A549 (cell line): ENCODE measurements around the gene PHF1. TPM values are rescaled to one million over a fixed set of nuclear protein-coding genes. Genes with fewer than 3 reads are reported as not detected.
A peak's percentile ranks its signal among the peaks of the same experiment; 100 is the strongest.

Experiments used
- ATAC-seq, 2 experiments: fragments of 200-7000 bp in 1 of 2; fragments of >200 bp in 1 of 2; cut with Nextera tagmentation in 1 of 2; cut with Tn5 transposase in 1 of 2; 3 replicates each; pipeline versions ENCODE4 v1.8.0 to v1.9.1; 2018 to 2020; ENCODE audit warnings: mild to moderate bottlenecking in 1 of 2, moderate library complexity in 1 of 2
- CTCF ChIA-PET: fragments of 300-600 bp; sonication (Branson Sonifier 250); formaldehyde crosslinking; extraction: SDS; loops from one replicate; lab custom pipeline; 2021; ENCODE audit warnings: antibody characterized with exemption, inconsistent platforms; lab: Yijun Ruan, JAX
- POLR2A ChIA-PET: fragments of 350-600 bp; formaldehyde crosslinking; extraction: SDS; loops from one replicate; lab custom pipeline; 2021; ENCODE audit warnings: antibody characterized with exemption, inconsistent platforms; lab: Yijun Ruan, JAX
- DNase-seq, 2 experiments: peaks; one replicate each; pipeline versions ENCODE4 v3.0.0 to v3.0.0-alpha.2; 2011 to 2016; ENCODE audit warnings: low read depth in 1 of 2, low spot score in 1 of 2
- FAIRE-seq: peaks from 2 replicates; lab custom pipeline; 2011; peaks lifted over from hg19 to GRCh38; lab: Jason Lieb, UNC
- H3K27ac ChIP-seq, 2 experiments: fragments of >200 bp; sonication (Bioruptor Twin); formaldehyde crosslinking; 3 replicates each; pipeline ENCODE4 v1.5.1; 2016 to 2017
- H3K4me1 ChIP-seq: fragments of >200 bp; sonication (Bioruptor Twin); formaldehyde crosslinking; 3 replicates; pipeline ENCODE4 v1.6.1; 2016
- H3K4me2 ChIP-seq: fragments of >200 bp; sonication (Bioruptor Twin); formaldehyde crosslinking; 3 replicates; pipeline ENCODE4 v1.6.1; 2016
- H3K4me3 ChIP-seq: fragments of >200 bp; sonication (Bioruptor Twin); formaldehyde crosslinking; 3 replicates; pipeline ENCODE4 v1.5.1; 2016
- H3K9me3 ChIP-seq: fragments of >200 bp; sonication (Bioruptor Twin); formaldehyde crosslinking; 3 replicates; pipeline ENCODE4 v1.6.1; 2016
- CBX2 ChIP-seq: fragments of 200-600 bp; sonication (generic); IDR thresholded peaks from 2 replicates; pipeline ENCODE4 v1.6.1; 2016; ENCODE audit warnings: low read depth, mild to moderate bottlenecking, borderline replicate concordance
- CBX8 ChIP-seq: fragments of 200-600 bp; sonication (generic); IDR thresholded peaks from 2 replicates; pipeline ENCODE4 v1.6.1; 2016
- CEBPB ChIP-seq, 2 experiments: fragments of >200 bp in 1 of 2; sonication (Bioruptor Twin) in 1 of 2; formaldehyde crosslinking in 1 of 2; IDR thresholded peaks; 2 replicates each; pipeline ENCODE4 v1.6.1; 2012 to 2016
- CHD2 ChIP-seq: fragments of 150-350 bp; IDR thresholded peaks from 2 replicates; pipeline ENCODE4 v1.6.1; 2014; ENCODE audit warnings: low read length; ENCODE audit not compliant: partially characterized antibody
- CHD4 ChIP-seq: fragments of 200-600 bp; sonication (generic); IDR thresholded peaks from 2 replicates; pipeline ENCODE4 v1.6.1; 2016; ENCODE audit warnings: antibody characterized with exemption, mild to moderate bottlenecking, borderline replicate concordance
- CTCF ChIP-seq: fragments of >200 bp; sonication (Bioruptor Twin); formaldehyde crosslinking; IDR thresholded peaks from 3 replicates; pipeline ENCODE4 v1.5.1; 2016
- E2F6 ChIP-seq: IDR thresholded peaks from 2 replicates; pipeline ENCODE4 v1.6.1; 2012; ENCODE audit warnings: low read depth, borderline replicate concordance
- EHMT2 ChIP-seq: fragments of 200-600 bp; sonication (generic); IDR thresholded peaks from 2 replicates; pipeline ENCODE4 v1.6.1; 2016; ENCODE audit warnings: antibody characterized with exemption, low read depth, mild to moderate bottlenecking, moderate library complexity
- HOXA7 ChIP-seq: fragments of 250-450 bp; sonication (Bioruptor Pico); IDR thresholded peaks from 2 replicates; pipeline ENCODE4 v1.5.0; 2020; ENCODE audit warnings: mild to moderate bottlenecking, moderate library complexity
- HOXB13 ChIP-seq: fragments of 250-450 bp; sonication (Bioruptor Pico); IDR thresholded peaks from 2 replicates; pipeline ENCODE4 v1.5.0; 2020; ENCODE audit warnings: low read depth, mild to moderate bottlenecking, moderate library complexity
- HOXB5 ChIP-seq: fragments of 250-450 bp; sonication (Bioruptor Pico); IDR thresholded peaks from 2 replicates; pipeline ENCODE4 v1.5.0; 2020; ENCODE audit warnings: mild to moderate bottlenecking, moderate library complexity
- JUNB ChIP-seq: fragments of >200 bp; sonication (Bioruptor Twin); formaldehyde crosslinking; IDR thresholded peaks from 2 replicates; pipeline ENCODE4 v1.6.1; 2016
- KDM5A ChIP-seq: fragments of 200-600 bp; sonication (generic); IDR thresholded peaks from 2 replicates; pipeline ENCODE4 v1.6.1; 2016; ENCODE audit warnings: antibody characterized with exemption, mild to moderate bottlenecking
- MAFK ChIP-seq: fragments of 450-650 bp; IDR thresholded peaks from 2 replicates; pipeline ENCODE4 v1.6.1; 2014; ENCODE audit not compliant: partially characterized antibody
- NPAS2 ChIP-seq: fragments of 250-450 bp; sonication (Bioruptor Pico); IDR thresholded peaks from 2 replicates; pipeline ENCODE4 v1.8.0; 2022; ENCODE audit warnings: mild to moderate bottlenecking, moderate library complexity, borderline replicate concordance
- NR3C1 ChIP-seq: fragments of >200 bp; sonication (Bioruptor Twin); formaldehyde crosslinking; IDR thresholded peaks from 3 replicates; pipeline ENCODE4 v1.6.1; 2017
- PHF8 ChIP-seq: fragments of 200-600 bp; sonication (generic); IDR thresholded peaks from 2 replicates; pipeline ENCODE4 v1.6.1; 2016; ENCODE audit warnings: low read depth, mild to moderate bottlenecking, antibody characterized with exemption, moderate library complexity, borderline replicate concordance
- POLR2AphosphoS2 ChIP-seq: conservative IDR thresholded peaks from 2 replicates; pipeline ENCODE4 v1.6.1; 2012; ENCODE audit warnings: low read length, improper control_type of control experiment, inconsistent platforms
- RCOR1 ChIP-seq: fragments of 150-350 bp; IDR thresholded peaks from 2 replicates; pipeline ENCODE4 v1.6.1; 2014; ENCODE audit warnings: antibody characterized with exemption, low read length, low read depth
- RNF2 ChIP-seq: fragments of 200-600 bp; sonication (generic); IDR thresholded peaks from 2 replicates; pipeline ENCODE4 v1.6.1; 2016; ENCODE audit warnings: low read depth, mild to moderate bottlenecking, antibody characterized with exemption, moderate library complexity, borderline replicate concordance
- TP53 ChIP-seq: fragments of 250-450 bp; sonication (Bioruptor Pico); IDR thresholded peaks from 2 replicates; pipeline ENCODE4 v1.5.0; 2021; ENCODE audit warnings: mild to moderate bottlenecking, moderate library complexity
- ZC3H11A ChIP-seq: fragments of 450-650 bp; IDR thresholded peaks from 2 replicates; pipeline ENCODE4 v1.6.1; 2014; ENCODE audit warnings: antibody characterized with exemption, mild to moderate bottlenecking
- WGBS: methylation state at CpG from one replicate; pipeline ENCODE4 v1.1.6; 2017; ENCODE audit errors: missing lambda C conversion rate; 5-methylcytosine and 5-hydroxymethylcytosine counted together
- polyA plus RNA-seq, 4 experiments: library from polyadenylated mRNA; depleted of rRNA in 3 of 4; stranded (reverse); fragments of >200 nt; fragmentation: RNase III in 1 of 4; extraction: RNeasy Plus Mini Kit Qiagen cat#74134 plus additional on column Dnase treatment in 1 of 4; gene quantifications; 2 replicates in 3 of 4; 3 replicates in 1 of 4; pipeline ENCODE4 v1.2.3, GENCODE V29; 2011 to 2017
- TF ChIP-seq, protein P1 (sequence below): fragments of 200-600 bp; sonication (generic); IDR thresholded peaks from 2 replicates; pipeline ENCODE4 v1.6.1; 2016; ENCODE audit warnings: antibody characterized with exemption, mild to moderate bottlenecking, moderate library complexity

Gene PHF1
- polyA plus RNA-seq, 2 of the 4 experiments (the other 2 are of a cell fraction): 14.0 to 21.4 TPM

DNA sequence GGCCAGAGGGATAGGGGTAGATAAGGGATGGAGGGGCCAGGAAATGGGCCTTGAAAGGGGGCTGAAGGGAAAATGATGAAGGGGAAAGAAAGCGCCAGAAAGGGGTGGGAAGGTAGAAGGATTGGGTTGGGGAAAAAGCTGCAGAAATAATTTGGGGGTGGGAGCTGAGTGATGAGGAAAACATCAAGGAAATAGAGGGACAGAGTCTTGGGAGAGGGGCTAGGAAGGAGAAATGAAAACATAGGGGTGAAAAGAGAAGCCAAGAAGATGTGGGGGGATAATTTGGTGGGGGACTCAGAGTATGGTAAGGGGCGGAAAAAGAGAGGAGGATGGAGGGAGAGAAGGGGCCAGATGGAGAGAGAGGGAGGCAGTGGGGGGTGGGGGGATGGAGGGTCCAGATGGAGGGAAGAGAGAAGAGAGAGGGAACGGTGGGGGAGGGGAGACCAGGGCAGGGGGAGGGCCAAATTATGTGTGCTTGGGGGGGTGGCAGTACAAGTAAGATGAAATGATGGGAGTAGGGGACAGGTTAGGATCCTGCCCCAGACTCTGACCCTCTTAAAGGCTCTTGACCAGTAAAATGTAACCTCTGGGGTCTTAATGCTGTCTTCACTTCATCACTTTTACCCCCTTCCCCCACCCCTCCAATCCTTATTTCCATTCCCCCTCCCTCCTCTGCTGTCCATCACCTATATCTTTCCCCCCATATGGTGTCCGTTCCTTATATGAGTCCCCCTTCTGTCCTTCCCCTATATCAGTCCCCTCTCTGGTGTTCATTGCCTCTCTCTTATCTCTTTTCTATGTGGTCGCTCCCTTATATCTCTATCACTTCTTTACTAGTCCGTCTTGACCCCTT lies 9.9 kb downstream of the PHF1 start:
- ATAC-seq: no peak
- 87% methylated on average over 5 of the region's 6 CpGs for WGBS

DNA sequence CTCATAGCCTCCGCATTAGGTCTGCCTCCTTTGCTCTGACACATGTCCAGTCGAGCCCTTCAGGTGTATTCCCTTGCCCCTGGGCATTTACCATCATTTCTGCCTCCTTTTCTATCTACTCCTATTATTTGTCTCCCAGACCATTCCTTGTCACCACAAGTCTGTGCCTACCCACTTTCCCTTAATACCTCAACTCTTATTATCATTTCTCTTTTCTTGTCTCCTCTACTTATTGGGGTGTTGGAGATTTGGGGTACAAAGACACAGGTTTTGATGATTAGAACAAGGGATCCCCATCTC lies 10.5 kb downstream of the PHF1 start:
- H3K4me2 ChIP-seq: no peak overlapping the region
- H3K27ac ChIP-seq: no peak overlapping the region
- ATAC-seq: no peak
- no peaks in the 10 kb centered on the region for H3K9me3 ChIP-seq
- peaks cover 31% of the 10 kb centered on the region for H3K4me1 ChIP-seq
- DNase-seq: no peak
- WGBS: 79% methylated on average over 2 of the region's 2 CpGs
- no peak for FAIRE-seq
- TF ChIP-seq CEBPB (IDR thresholded peaks at IDR 0.05) (no peak), CHD4 (no peak), ZC3H11A (no peak), CHD2 (no peak), HOXB5 (CRISPR knock-in tag) (no peak), PHF8 (no peak)
- no peak overlapping the region for H3K4me3 ChIP-seq
- ChIA-PET POLR2A (no interaction called here), CTCF (no interaction called here)

More for the DNA sequence above, 9.9 kb downstream of the PHF1 start:
- no peak overlapping the region for H3K4me3 ChIP-seq
- DNase-seq (peak in 1 of 2 experiments; percentile 42), FAIRE-seq (no peak)
- ChIA-PET POLR2A (no interaction called here), CTCF (interaction anchor here (0.6 kb wide), 1 partner anchor 9 kb away, joined by 3 read pairs; no protein-coding TSS in a partner anchor)
- H3K9me3 ChIP-seq: no peaks in the 10 kb centered on the region
- peak overlapping the region in 1 of 2 experiments; percentile 95; a peak in 4 of 6 replicates for H3K27ac ChIP-seq
- TF ChIP-seq EHMT2 (no peak), RCOR1 (no peak), TP53 (CRISPR knock-in tag) (no peak), CBX8 (no peak), RNF2 (no peak), KDM5A (no peak), NPAS2 (CRISPR knock-in tag) (no peak), HOXA7 (no peak)
- TF ChIP-seq, protein P1, sequence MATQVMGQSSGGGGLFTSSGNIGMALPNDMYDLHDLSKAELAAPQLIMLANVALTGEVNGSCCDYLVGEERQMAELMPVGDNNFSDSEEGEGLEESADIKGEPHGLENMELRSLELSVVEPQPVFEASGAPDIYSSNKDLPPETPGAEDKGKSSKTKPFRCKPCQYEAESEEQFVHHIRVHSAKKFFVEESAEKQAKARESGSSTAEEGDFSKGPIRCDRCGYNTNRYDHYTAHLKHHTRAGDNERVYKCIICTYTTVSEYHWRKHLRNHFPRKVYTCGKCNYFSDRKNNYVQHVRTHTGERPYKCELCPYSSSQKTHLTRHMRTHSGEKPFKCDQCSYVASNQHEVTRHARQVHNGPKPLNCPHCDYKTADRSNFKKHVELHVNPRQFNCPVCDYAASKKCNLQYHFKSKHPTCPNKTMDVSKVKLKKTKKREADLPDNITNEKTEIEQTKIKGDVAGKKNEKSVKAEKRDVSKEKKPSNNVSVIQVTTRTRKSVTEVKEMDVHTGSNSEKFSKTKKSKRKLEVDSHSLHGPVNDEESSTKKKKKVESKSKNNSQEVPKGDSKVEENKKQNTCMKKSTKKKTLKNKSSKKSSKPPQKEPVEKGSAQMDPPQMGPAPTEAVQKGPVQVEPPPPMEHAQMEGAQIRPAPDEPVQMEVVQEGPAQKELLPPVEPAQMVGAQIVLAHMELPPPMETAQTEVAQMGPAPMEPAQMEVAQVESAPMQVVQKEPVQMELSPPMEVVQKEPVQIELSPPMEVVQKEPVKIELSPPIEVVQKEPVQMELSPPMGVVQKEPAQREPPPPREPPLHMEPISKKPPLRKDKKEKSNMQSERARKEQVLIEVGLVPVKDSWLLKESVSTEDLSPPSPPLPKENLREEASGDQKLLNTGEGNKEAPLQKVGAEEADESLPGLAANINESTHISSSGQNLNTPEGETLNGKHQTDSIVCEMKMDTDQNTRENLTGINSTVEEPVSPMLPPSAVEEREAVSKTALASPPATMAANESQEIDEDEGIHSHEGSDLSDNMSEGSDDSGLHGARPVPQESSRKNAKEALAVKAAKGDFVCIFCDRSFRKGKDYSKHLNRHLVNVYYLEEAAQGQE: no peak
- H3K4me2 ChIP-seq: no peak overlapping the region
- H3K4me1 ChIP-seq: peaks cover 37% of the 10 kb centered on the region

DNA sequence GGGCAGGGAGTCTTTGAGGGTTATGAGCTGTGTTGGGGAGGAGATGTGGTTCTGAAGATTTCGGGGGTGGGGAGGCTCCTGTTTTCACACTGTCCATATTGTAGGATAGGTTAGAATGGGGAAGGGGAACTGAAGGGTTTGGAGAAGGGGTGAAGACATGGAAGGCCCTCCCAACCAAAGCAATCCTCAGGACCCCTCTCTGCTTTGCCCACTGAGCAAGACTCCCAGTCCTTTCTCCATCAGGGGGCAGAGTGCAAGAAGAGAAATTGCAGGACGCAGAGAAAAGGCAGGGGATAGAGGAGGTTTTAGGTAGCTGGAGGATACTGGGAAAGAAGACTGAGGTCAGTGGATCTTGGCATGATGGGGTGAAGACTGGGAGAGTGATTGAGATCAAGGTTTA lies 13.0 kb downstream of the PHF1 start:
- peaks cover 35% of the 10 kb centered on the region for H3K4me1 ChIP-seq
- ATAC-seq (no peak), DNase-seq (no peak), FAIRE-seq (no peak)
- H3K27ac ChIP-seq: no peak overlapping the region
- TF ChIP-seq CEBPB (IDR thresholded peaks at IDR 0.05): no peak
- TF ChIP-seq PHF8: no peak
- TF ChIP-seq JUNB: no peak
- no peak for TF ChIP-seq POLR2AphosphoS2
- no peak for TF ChIP-seq NR3C1
- TF ChIP-seq E2F6: no peak
- no peak for TF ChIP-seq MAFK
- TF ChIP-seq CTCF: no peak
- no peak for TF ChIP-seq NPAS2 (CRISPR knock-in tag)
- TF ChIP-seq HOXB13 (CRISPR knock-in tag): no peak
- no peak for TF ChIP-seq CBX2
- ChIA-PET CTCF (no interaction called here), POLR2A (no interaction called here)
- no peaks in the 10 kb centered on the region for H3K9me3 ChIP-seq
- H3K4me3 ChIP-seq: no peak overlapping the region
- no peak overlapping the region for H3K4me2 ChIP-seq
- WGBS: 76% methylated on average over 2 of the region's 2 CpGs
